GM12878 (cell line): ENCODE results near the gene NOP9. TPM values are rescaled to one million over a fixed set of nuclear protein-coding genes. Genes with fewer than 3 reads are reported as not detected.

ENCODE experiments used
- ATAC-seq: fragments of 200-7000 bp; cut with Tn5 transposase; 3 replicates; pipeline ENCODE4 v1.9.1; 2020; ENCODE audit warnings: mild to moderate bottlenecking, moderate library complexity
- BruUV-seq: library from RNA; stranded (reverse); fragments of 400-500 nt; replicated peaks from 2 replicates; lab custom pipeline; 2021; lab: Mats Ljungman, UMichigan
- CTCF ChIA-PET: fragments of 300-600 bp; sonication (Branson Sonifier 250); formaldehyde crosslinking; extraction: SDS; loops from one replicate; lab custom pipeline; 2021; ENCODE audit warnings: inconsistent platforms; lab: Yijun Ruan, JAX
- POLR2A ChIA-PET: fragments of 350-600 bp; formaldehyde crosslinking; extraction: SDS; loops from one replicate; lab custom pipeline; 2021; ENCODE audit warnings: inconsistent platforms; lab: Charles Lee
- RAD21 ChIA-PET: fragments of 300-600 bp; sonication (Branson Sonifier 250); formaldehyde crosslinking; loops from one replicate; lab custom pipeline; 2023; ENCODE audit warnings: antibody characterized with exemption; ENCODE audit not compliant: unreplicated experiment; lab: Charles Lee
- SMC1A ChIA-PET: fragments of 300-600 bp; sonication (Branson Sonifier 250); formaldehyde crosslinking; loops from one replicate; lab custom pipeline; 2023; ENCODE audit not compliant: unreplicated experiment, uncharacterized antibody; lab: Charles Lee
- DNase-seq: peaks from one replicate; pipeline ENCODE4 v3.0.0-alpha.2; 2011; ENCODE audit warnings: low read depth, low spot score
- FAIRE-seq: peaks from 3 replicates; lab custom pipeline; 2011; peaks lifted over from hg19 to GRCh38; lab: Jason Lieb, UNC
- H2AFZ ChIP-seq: 2 replicates; pipeline ENCODE4 v1.6.0; 2011; ENCODE audit warnings: low read depth, low read length, control low read depth; ENCODE audit not compliant: control insufficient read depth
- H3K27ac ChIP-seq: 2 replicates; pipeline ENCODE4 v1.5.1; 2011; ENCODE audit warnings: control low read depth; ENCODE audit not compliant: control insufficient read depth, insufficient read depth
- H3K27me3 ChIP-seq, 2 experiments: replicated peaks in 1 of 2; 2 replicates each; pipeline versions ENCODE4 v1.6.0 to v1.6.1; 2011; ENCODE audit warnings: low read length in 1 of 2; ENCODE audit not compliant: control insufficient read depth in 2 of 2, insufficient read depth in 2 of 2
- H3K36me3 ChIP-seq, 2 experiments: 2 replicates each; pipeline ENCODE4 v1.5.1; 2011; ENCODE audit warnings: low read length in 1 of 2; ENCODE audit not compliant: control insufficient read depth in 2 of 2, insufficient read depth in 2 of 2
- H3K4me1 ChIP-seq: 2 replicates; pipeline ENCODE4 v1.6.1; 2011; ENCODE audit warnings: mild to moderate bottlenecking, low read length, moderate library complexity, mixed read lengths; ENCODE audit not compliant: control insufficient read depth, insufficient read depth
- H3K4me2 ChIP-seq: 2 replicates; pipeline ENCODE4 v1.6.0; 2011; ENCODE audit warnings: control low read depth; ENCODE audit not compliant: control insufficient read depth, insufficient read depth
- H3K4me3 ChIP-seq: fragments of 200-600 bp; sonication (generic); 2 replicates; pipeline ENCODE4 v1.5.1; 2016
- H3K79me2 ChIP-seq: 2 replicates; pipeline ENCODE4 v1.6.0; 2011; ENCODE audit warnings: low read length; ENCODE audit not compliant: control insufficient read depth, insufficient read depth
- H3K9ac ChIP-seq: 2 replicates; pipeline ENCODE4 v1.8.0; 2011; ENCODE audit warnings: low read length, control low read depth, mixed read lengths; ENCODE audit not compliant: control insufficient read depth, insufficient read depth
- H3K9me3 ChIP-seq: replicated peaks from 3 replicates; pipeline ENCODE4 v1.5.1; 2011; ENCODE audit warnings: mild to moderate bottlenecking, low read length; ENCODE audit not compliant: control insufficient read depth, insufficient read depth
- H4K20me1 ChIP-seq: 2 replicates; pipeline ENCODE4 v1.6.0; 2011; ENCODE audit not compliant: control insufficient read depth, insufficient read depth
- CREB1 ChIP-seq: IDR thresholded peaks from 2 replicates; pipeline ENCODE4 v1.6.1; 2012; ENCODE audit warnings: low read depth, mild to moderate bottlenecking, inconsistent platforms
- IKZF2 ChIP-seq, 2 experiments: fragments of 450-650 bp; IDR thresholded peaks; 2 replicates each; pipeline ENCODE4 v1.6.1; 2017; ENCODE audit warnings: mild to moderate bottlenecking in 2 of 2, moderate library complexity in 2 of 2
- NBN ChIP-seq: fragments of 450-650 bp; IDR thresholded peaks from 2 replicates; pipeline ENCODE4 v1.6.1; 2016
- NFXL1 ChIP-seq: fragments of 450-650 bp; IDR thresholded peaks from 2 replicates; pipeline ENCODE4 v1.6.1; 2017; ENCODE audit warnings: antibody characterized with exemption, mild to moderate bottlenecking, borderline replicate concordance
- NFYB ChIP-seq: IDR thresholded peaks from 2 replicates; pipeline ENCODE4 v1.6.1; 2011; ENCODE audit warnings: low read depth, mild to moderate bottlenecking, low read length, improper control_type of control experiment, moderate library complexity; ENCODE audit not compliant: insufficient read depth
- RELB ChIP-seq: fragments of 450-650 bp; IDR thresholded peaks from 2 replicates; pipeline ENCODE4 v1.6.1; 2017; ENCODE audit warnings: low read depth, mild to moderate bottlenecking, moderate library complexity
- SMAD1 ChIP-seq: fragments of 450-650 bp; IDR thresholded peaks from 2 replicates; pipeline ENCODE4 v1.6.1; 2018; ENCODE audit warnings: mild to moderate bottlenecking, low read depth; ENCODE audit not compliant: partially characterized antibody
- ZNF24 ChIP-seq: fragments of 450-650 bp; IDR thresholded peaks from 2 replicates; pipeline ENCODE4 v1.6.1; 2017; ENCODE audit warnings: antibody characterized with exemption, mild to moderate bottlenecking
- ZNF622 ChIP-seq: fragments of 450-650 bp; IDR thresholded peaks from 2 replicates; pipeline ENCODE4 v1.6.1; 2017; ENCODE audit warnings: mild to moderate bottlenecking, inconsistent platforms
- WGBS: methylation state at CpG from one replicate; pipeline ENCODE4 v1.1.6; 2016; ENCODE audit warnings: low lambda C conversion rate; ENCODE audit not compliant: insufficient replicate concordance, insufficient coverage; ENCODE audit errors: missing lambda C conversion rate; 5-methylcytosine and 5-hydroxymethylcytosine counted together
- in situ Hi-C: fragments of 300-500 bp; cut with MboI; formaldehyde crosslinking; loops from 9 replicates; pipeline ENCODE4 v1.14.3; 2018; ENCODE audit warnings: mixed read lengths
- intact Hi-C: fragments of 100-400 bp; cut with micrococcal nuclease; formaldehyde crosslinking; loops from one replicate; pipeline ENCODE4 v1.14.2; 2022; ENCODE audit not compliant: unreplicated experiment
- polyA plus RNA-seq, 11 experiments: library from polyadenylated mRNA; depleted of rRNA in 4 of 11; unstranded in 6 of 11; stranded (reverse) in 5 of 11; fragments of >200 nt; fragmentation: Nextera tagmentation in 4 of 11; fragmentation: Illumina TruSeq in 1 of 11; extraction: Ambion mirVana in 4 of 11; extraction: Trizol in 1 of 11; gene quantifications; 1 replicate in 1 of 11; 2 replicates in 10 of 11; pipeline versions ENCODE4 v1.2.1 to v1.2.3, GENCODE V29; 2011 to 2016; ENCODE audit warnings: inconsistent platforms in 2 of 11, missing spikeins in 2 of 11, low read depth in 1 of 11
- total RNA-seq, 4 experiments: library from RNA; depleted of rRNA in 3 of 4; stranded (reverse); fragments of >200 nt in 3 of 4; fragmentation: Illumina TruSeq in 1 of 4; extraction: Trizol in 1 of 4; gene quantifications; 2 replicates each; pipeline versions ENCODE4 v1.2.1 to v1.2.3, GENCODE V29; 2013 to 2021

Gene NOP9
- total and polyA plus RNA-seq, 10 of the 15 experiments (the other 5 are each of a cell fraction or from before 2014, with no cell fraction given) = 2.4 to 43.9 (median 20.3) TPM

- Histone ChIP-seq H3K27me3 (peaks cover 2 to 12% of the 10 kb centered on the region in 2 experiments; a peak in 3 of 4 replicates), H3K4me2 (no peak overlapping the region), H3K79me2 (no peaks in the 10 kb centered on the region), H4K20me1 (no peaks in the 10 kb centered on the region), H3K27ac (no peak overlapping the region), H3K36me3 (no peaks in the 10 kb centered on the region; a peak in 1 of 4 replicates), H2AFZ (no peak overlapping the region), H3K9me3 (no peaks in the 10 kb centered on the region), H3K4me3 (no peak overlapping the region), H3K4me1 (peaks cover 18% of the 10 kb centered on the region), H3K9ac (no peak overlapping the region)
- ChIA-PET RAD21 (interaction anchor here (0.7 to 5.0 kb wide), 5 partner anchors 20 to 106 kb away, joined by 3 to 141 read pairs (median 11); partner anchors contain the start of genes CBLN3, CIDEB, KHNYN and LTB4R), SMC1A (interaction anchor here (3.6 to 4.9 kb wide), 2 partner anchors 100 to 104 kb away, joined by 53 to 77 read pairs; partner anchors contain the start of genes CBLN3 and KHNYN), CTCF (interaction anchor here (0.6 to 16.6 kb wide), 8 partner anchors 23 to 625 kb away, joined by 3 to 452 read pairs (median 36); partner anchors contain the start of genes CBLN3, CIDEB, KHNYN and LTB4R2), POLR2A (no interaction called here)
- peak; percentile 78; the same call in 1 of the 2 replicates for TF ChIP-seq NFXL1
- no peak for TF ChIP-seq CREB1
- FAIRE-seq = no peak
- in situ Hi-C loops (loop anchor here (5.0 kb wide), 1 partner anchor 101 kb away; no protein-coding TSS in a partner anchor), intact Hi-C loops (loop anchor here (5.0 kb wide), 1 partner anchor 36 kb away; the partner anchor contains the start of gene NFATC4)
- WGBS = 66% methylated on average over 10 of the region's 10 CpGs
- no peak for ATAC-seq
- DNase-seq = no peak
- BruUV-seq = no TSS peak
Measured at GRCh38 chr14:24330973-24331674, 31.5 kb downstream of the NOP9 start.

- no peak overlapping the region for H3K4me2 ChIP-seq
- ChIA-PET POLR2A (interaction anchor here (0.7 to 4.0 kb wide), 6 partner anchors 18 to 441 kb away, joined by 3 to 42 read pairs (median 3); partner anchors contain the start of genes CBLN3 and KHNYN), SMC1A (interaction anchor here (0.5 to 4.9 kb wide), 9 partner anchors 21 to 1155 kb away, joined by 3 to 77 read pairs (median 5); partner anchors contain the start of genes CBLN3, CIDEB and KHNYN), RAD21 (interaction anchor here (0.6 to 5.0 kb wide), 12 partner anchors 13 to 741 kb away, joined by 3 to 141 read pairs (median 4); partner anchors contain the start of genes CBLN3, CIDEB, KHNYN and LTB4R2), CTCF (interaction anchor here (0.6 to 16.6 kb wide), 16 partner anchors 9 to 626 kb away, joined by 3 to 452 read pairs (median 20); partner anchors contain the start of genes CBLN3, CIDEB, KHNYN and LTB4R)
- H3K79me2 ChIP-seq = no peaks in the 10 kb centered on the region
- no peak overlapping the region for H2AFZ ChIP-seq
- no peak overlapping the region for H3K27ac ChIP-seq
- peaks cover 2 to 12% of the 10 kb centered on the region in 2 experiments; a peak in 3 of 4 replicates for H3K27me3 ChIP-seq
- H3K4me1 ChIP-seq = peaks cover 18% of the 10 kb centered on the region
- intact Hi-C loops = loop anchor here (1.0 to 5.0 kb wide), 2 partner anchors 36 to 88 kb away; partner anchors contain the start of gene NFATC4
- H3K9ac ChIP-seq = no peak overlapping the region
- H3K36me3 ChIP-seq = no peaks in the 10 kb centered on the region; a peak in 1 of 4 replicates
- ATAC-seq = no peak
- WGBS = 52% methylated on average over 26 of the region's 26 CpGs
- in situ Hi-C loops = loop anchor here (5.0 kb wide), 1 partner anchor 101 kb away; no protein-coding TSS in a partner anchor
- TF ChIP-seq NFYB (no peak), ZNF24 (no peak), RELB (0 out of 2 replicates have a peak, but pooled peaks have one; percentile 31), SMAD1 (no peak), ZNF622 (no peak), IKZF2 (IDR thresholded peaks at IDR 0.05) (peak; percentile 39 to 42; a peak in 1 of 4 replicates), NBN (no peak)
- TF ChIP-seq, all 136 proteins: peak for 2
- Histone ChIP-seq H3K4me3 (no peak overlapping the region), H4K20me1 (no peaks in the 10 kb centered on the region), H3K9me3 (no peaks in the 10 kb centered on the region)
- DNase-seq (no peak), FAIRE-seq (no peak)
- BruUV-seq = no TSS peak
Measured at GRCh38 chr14:24331731-24332267, 32.1 kb downstream of the NOP9 start.
